HepG2 (cell line): Measurements from ENCODE around the gene PCDHGA2.

Experiments used
- CTCF ChIP-seq: sonication (generic); formaldehyde crosslinking; IDR thresholded peaks from 2 replicates; pipeline ENCODE4 v1.5.0; 2020; ENCODE audit warnings: mild to moderate bottlenecking, missing genetic modification reagents, moderate library complexity
- IRX3 ChIP-seq: sonication (generic); formaldehyde crosslinking; IDR thresholded peaks from 2 replicates; pipeline ENCODE4 v1.8.1; 2023; ENCODE audit warnings: mild to moderate bottlenecking, low read depth, missing genetic modification reagents, borderline replicate concordance
- MIXL1 ChIP-seq: IDR thresholded peaks from 2 replicates; pipeline ENCODE4 v1.6.1; 2016
- RARG ChIP-seq: sonication (generic); formaldehyde crosslinking; IDR thresholded peaks from 2 replicates; pipeline ENCODE4 v1.4.0; 2020; ENCODE audit warnings: low read depth, mild to moderate bottlenecking, missing genetic modification reagents
- ZNF205 ChIP-seq: IDR thresholded peaks from 2 replicates; pipeline ENCODE4 v1.6.1; 2018; ENCODE audit warnings: missing biosample characterization, missing genetic modification reagents

GRCh38 chr5:141319699-141320098, 18.9 kb upstream of the PCDHGA2 start:
- TF ChIP-seq RARG (no peak), CTCF (CRISPR knock-in tag) (no peak), IRX3 (CRISPR knock-in tag) (no peak), ZNF205 (CRISPR knock-in tag) (no peak), MIXL1 (CRISPR knock-in tag) (no peak)
